Cerebellar cortex (tissue), 1 donor: ENCODE results near the gene SEMA5B.

ENCODE experiments used
- DNase-seq: peaks from one replicate; pipeline ENCODE4 v3.0.0-alpha.2; 2015; ENCODE audit warnings: low spot score

SEMA5B gene

DNA sequence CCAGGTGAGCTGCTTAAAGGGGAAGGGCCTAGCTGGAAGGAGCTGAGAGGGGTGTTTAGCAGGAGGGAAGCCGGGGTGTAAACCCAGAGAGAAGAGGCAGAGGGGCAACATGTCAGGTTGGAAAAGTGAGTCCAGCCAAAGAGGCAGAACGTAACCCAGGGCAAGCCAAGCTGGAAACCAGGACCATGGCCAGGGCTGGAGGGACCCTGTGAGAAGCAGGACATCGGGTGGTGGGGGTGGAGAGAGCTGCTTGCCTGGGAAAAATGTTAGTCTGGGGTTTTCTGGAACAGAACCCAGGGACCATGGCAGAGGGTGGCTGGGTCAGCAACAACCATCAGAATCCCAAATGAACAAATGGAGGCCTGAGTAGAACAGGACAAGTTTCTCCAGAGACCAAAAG is 32.6 kb downstream of the SEMA5B start:
- no peak for DNase-seq

DNA sequence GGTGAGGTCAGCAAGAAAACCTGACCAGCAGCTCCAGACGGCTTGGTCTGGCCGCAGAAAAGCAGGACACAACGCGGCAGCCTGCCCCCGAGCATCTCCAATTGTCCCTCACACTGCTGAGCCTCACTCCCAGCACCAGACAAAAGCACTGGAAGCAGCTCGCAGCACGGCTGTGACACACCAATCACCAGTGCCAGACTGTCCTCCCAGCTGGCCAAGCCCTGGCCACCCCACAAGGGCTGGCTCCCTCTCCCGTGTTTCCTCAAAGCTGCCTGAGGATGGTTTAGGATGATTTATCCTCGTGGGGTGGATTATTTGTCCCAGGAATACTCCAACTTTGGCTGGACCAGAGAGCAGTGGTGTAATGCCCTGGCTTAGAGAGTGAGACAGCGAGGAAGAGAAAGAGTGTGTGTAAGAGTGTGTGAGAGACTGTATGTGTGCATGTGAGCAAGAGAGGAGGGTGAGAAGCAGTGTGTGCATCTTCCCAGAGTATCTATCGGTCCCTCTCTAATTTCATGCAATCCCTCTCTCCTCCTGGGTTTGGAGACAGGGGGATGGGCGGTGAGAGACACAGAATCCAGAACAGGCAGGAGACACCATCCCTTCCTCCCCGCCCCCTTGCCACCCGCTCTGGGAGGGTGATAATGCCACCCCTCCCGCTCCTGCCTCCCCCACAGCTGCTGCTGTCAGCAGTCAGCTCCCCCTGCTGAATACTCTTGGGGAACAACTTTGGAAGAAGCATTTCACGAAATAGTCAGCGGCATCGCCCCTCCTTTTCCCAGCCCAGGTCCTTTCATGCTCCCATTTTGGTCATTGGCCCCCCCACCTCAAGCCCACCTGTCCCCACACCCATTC is 34.2 kb downstream of the SEMA5B start:
- DNase-seq = peak; percentile 53

DNA sequence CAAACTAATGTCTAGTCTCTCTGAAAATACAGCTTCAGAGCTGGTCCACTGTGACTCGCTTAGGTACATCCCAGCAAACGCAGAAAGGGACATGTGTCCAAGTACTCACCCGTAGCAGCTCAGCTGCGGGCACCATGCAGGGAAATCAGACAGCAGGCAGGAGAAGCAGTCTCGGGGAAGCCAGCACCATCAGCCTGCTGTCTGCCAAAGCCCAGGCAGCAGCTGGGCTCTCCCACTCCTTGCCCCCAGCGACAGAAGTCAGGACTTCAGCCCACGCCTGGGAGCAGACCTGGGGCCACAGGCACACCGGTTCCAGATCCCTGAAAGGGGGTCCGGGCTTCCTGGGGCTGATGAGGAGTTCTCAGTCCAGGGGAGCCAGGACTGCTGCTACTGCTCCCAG is 34.9 kb downstream of the SEMA5B start:
- peak; percentile 18 for DNase-seq

DNA sequence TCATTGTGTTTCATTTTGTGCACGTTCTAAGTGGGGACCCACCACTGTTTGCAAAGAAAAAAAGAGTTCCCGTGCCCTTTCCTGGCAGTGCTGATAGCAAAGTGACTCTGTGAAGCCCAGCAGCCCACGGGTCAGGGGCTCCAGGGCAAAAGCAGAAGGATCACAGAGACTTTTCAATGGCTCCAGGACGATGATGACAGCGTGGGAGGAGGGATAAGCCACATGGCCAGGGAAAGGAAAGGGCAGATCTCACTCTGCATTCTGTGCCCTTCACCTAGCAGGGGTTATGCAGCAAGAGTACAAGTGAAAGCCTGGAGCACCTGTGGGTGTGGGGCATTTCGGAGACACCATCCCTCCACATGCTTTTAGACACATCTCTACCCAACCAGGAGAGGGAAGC is 35.4 kb downstream of the SEMA5B start:
- DNase-seq = no peak

DNA sequence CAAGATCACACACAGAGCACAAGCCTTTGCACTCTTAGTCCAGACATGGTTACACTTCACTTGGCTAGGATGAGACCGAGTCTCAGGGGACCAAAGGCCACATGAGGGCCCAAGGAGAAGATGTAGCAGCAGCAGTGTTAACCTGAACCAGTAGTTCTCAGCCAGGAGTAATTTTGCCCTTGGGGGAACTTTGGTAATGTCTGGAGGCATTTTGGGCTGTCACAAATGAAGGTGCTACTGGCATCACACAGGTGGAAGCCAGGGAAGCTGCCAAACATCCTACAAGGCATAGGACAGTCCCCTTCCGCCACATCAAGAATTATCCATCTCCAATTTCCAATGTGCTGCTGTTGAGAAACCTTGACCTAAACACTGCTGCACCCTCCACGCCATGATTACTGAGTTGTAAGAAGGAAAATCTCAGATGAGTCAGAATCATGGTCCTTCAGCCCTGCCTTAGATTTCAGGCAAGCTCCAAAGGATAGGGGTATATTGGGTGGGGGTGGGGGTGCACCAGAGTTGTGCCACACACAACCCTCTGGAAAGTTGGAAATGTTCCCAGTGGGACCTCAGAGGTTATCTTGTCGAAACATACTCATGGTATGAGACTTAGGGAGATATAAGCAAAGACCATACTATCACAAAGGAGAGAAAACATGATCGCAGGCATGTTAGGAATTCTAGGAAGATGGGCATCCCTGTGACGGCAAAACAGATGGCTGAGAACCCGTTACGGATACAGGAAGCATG is 36.2 kb downstream of the SEMA5B start:
- DNase-seq = no peak

DNA sequence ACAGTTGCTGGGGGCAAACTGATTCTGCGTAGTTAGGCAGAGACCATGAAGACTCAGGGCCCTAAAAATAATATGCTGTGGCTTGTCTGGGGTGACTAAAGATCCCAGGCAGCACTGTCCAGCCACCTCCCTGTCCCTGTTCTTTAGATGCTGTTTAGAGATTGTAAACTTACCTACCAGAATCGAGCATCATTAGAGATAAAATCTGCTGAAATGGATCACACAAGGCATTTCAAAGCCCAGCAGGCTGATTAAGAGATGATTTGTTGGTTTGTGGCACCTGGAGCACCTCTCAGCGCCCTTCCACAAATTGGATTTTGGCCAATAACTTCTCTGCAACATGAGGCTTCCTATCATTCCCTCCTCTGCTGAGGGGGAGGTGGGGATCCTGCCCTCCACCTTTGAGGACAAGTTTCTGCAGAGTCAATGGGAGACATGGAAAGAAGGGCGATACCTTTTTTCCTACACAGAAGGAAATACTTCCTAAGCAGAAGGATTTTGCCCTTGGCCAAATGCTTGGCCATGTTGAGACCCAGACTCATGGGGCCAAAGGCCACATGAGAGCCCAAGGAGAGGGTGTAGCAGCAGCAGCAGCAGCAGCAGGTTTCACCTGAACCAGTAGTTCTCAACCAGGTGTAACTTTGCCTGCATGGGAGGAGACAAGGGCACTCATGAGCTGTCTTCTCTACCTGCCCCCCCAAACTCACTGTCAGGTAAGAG is 37.5 kb downstream of the SEMA5B start:
- no peak for DNase-seq

DNA sequence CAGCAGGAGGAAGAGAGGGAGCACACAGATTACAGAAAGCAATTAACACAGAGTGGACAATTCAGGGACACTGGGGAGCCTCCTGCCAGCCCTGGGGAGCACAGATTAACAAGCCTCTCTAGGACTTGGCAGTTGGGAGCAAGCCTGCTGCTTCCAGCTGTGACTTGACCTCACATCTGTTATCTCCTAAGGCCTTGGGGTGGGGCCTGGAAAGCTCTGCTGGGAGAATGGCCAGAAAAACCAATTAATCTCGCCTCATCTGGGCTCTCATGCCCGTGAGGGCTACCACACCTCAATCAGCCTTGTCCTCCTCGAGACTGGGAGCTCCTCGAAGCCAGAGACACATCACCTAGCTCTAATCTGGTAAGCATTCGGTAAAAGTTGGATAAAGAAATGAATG is 39.1 kb downstream of the SEMA5B start:
- no peak for DNase-seq

DNA sequence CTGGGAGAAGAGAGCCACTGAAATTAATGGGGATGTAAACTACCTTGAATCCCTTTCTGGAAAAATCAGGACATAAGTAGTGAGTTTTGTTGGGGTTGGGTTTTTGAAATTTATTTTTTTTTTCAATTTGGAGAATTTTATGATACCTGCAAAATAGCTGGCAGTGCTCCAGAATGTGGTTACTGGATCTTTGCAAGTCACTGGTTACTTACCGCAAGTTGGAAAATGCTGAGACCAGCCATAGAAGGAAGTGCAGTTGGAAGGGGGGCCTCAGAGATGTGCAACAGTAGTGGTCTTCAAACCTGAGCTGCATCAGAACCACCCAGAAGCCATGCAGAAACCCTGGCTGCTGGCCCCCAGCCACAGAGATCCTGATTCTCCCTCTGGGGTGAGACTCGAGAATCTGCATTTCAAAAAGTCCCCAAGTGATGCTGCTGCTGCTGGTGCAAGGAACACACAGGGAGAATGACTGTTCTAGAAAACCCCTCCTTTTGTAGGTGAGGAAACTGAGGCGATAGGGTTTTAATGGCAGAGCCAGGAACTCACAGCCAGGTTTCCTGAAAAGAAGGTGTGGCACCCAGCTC is 39.7 kb downstream of the SEMA5B start:
- no peak for DNase-seq

DNA sequence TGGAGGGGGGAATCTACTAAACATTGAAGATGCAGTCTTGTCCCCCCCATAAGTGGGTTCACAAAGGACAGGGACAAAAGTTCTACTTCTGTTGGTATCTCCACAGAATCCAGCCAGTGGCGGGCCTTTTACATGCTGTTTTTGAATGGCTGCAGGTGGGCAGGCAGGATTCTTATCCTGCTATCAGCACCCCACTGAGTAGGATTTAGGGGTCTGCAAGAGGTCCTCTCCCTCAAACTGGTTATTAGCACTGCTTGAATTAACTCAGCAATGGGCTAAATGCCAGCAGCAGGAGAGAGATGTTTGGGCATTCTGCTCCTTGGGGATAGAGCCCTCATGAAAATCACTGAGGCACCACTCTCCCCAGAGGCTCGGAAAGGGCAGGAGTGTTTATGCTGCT is 40.3 kb downstream of the SEMA5B start:
- DNase-seq = no peak

DNA sequence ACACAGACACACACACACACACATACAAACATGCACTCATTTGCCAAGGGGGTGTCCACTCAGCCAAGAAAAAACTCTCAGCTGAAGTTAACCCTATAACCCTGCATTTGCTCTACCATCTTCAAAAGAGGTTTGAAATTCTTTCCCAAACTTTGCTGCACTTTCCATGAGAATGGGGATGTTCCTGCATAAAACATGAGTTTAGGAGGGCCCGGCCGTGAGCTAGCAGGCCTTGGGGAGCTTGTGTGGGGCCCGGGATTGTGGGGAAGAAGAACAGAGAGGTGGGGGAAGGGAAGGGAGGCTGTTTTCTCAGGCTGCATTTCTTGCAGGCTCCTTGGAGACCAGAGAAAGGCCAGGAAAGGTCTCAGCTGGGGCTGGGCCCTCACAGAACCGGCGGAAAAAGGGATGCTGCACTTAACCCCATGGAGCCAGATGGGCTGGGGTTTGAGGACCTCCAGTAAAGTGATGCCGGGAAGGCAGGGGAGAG is 40.8 kb downstream of the SEMA5B start:
- DNase-seq = no peak

DNA sequence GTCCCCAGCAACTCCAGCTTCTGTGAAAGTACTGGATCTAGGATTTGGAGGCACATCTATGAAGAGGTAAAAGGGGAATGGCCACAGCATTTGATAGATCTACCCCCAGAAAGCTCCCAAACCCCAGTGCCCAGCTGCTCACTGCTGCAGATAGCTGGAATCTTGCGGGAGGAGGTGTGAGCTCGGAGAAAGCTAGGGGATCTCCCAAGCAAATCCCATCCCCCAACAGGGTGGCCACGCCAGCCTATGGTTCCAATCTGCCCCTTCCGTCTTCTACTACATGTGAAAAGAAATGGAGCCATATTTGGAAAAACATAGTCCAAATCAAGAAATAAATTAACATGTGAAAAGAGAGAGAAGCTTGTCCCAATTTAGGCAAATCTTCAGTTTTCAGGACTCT is 42.0 kb downstream of the SEMA5B start:
- no peak for DNase-seq

DNA sequence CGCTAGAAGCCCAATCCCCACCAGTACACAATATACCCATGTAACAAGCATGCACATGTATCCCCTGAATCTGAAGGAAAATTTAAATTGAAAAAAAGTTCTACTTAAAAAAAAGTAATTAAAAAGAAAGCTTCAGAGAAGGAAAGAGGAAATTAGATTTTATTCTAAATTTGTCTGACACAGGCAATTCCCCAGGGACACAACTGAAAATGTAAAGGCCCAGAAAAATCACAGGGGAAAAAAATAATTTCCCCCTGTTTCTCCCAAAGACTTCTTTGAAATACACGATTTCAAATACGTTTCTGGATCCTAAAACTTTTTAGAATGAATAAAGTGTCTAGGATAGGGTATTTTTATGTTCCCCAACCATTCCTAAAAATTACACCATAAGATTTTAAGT is 42.9 kb downstream of the SEMA5B start:
- no peak for DNase-seq

DNA sequence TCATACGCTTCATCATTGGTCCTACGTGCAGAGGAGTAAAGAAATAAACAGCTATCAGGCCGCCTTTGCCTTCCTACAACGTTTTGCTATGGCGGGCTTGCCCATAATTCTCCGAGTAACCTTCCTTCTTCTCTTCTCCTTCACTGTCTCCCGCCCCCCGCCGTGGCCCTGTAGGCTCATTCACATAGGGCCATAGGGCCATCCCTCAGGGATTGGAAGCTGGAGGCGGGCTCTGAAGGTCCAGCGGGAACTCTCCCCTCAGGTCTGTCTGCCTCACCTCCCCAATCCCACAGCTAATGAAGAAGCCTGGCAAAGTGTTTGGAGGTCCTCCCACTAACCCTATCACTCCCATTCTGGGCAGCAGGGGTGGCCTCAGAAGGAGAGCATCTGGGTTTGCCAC is 43.6 kb downstream of the SEMA5B start:
- no peak for DNase-seq

DNA sequence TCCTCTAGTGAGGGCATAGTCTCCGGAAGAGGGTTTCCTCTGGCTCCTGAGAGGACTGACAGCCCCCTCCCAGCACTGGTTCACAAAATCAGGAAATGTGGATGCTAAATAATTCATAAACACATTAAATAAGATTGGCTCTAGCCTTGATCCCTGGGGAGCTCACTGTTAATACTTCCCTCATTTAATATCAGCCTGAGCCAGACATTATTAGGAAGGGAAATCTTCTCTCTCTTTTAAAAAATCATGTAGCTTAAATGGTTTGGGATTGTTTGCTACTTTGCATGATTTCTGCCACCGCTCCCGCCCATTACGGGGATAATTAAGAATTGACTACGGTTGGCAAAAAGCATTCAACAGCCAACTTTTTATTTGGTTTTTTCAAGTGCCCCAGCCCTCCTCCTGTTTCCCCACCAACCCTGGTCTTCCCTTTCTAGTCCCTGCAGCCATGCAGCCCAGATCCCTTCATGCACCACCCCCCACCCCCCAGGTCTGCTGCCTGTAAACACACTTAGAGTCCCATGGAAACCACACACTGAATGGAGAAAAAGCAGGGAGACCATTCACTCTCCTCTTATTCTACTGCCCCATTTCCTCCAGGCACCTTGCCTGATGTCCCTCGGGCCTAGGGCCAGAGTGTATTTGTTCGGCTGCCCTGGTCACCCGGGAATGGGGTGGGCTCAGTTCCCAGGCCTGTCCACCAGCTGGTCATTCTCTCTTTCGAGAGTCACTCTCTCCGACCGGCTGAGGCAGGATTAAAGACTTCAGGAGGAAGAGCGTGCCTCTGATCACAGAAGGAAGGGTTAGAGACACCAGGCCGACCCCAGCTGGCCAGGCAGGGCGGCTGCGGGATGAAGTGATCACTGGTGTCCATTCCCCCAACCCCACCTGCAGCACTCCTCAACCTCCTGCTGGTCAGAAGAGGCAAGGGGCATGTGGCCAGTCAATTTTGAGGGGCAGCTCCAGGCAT is 45.1 kb downstream of the SEMA5B start:
- peak; percentile 62 for DNase-seq

DNA sequence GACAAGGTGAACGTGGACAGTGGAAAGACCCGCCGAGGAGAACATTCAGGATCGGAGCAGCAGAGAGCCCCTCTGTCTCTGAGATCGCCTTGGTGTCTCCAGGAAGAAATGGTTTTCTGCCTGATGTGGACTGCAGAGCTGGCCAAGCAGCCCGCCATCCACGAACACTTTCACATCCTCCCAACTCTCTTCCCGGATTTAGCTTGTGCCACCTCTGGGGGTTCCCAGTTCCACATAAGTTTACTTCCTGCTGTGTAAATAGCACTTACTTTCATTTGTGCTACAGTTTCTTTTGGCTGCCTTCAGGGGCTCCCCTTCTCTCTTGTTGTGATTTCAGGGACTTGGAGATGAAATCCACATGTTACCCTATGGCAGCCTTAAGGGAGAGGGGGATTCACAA is 48.4 kb downstream of the SEMA5B start:
- DNase-seq = no peak

DNA sequence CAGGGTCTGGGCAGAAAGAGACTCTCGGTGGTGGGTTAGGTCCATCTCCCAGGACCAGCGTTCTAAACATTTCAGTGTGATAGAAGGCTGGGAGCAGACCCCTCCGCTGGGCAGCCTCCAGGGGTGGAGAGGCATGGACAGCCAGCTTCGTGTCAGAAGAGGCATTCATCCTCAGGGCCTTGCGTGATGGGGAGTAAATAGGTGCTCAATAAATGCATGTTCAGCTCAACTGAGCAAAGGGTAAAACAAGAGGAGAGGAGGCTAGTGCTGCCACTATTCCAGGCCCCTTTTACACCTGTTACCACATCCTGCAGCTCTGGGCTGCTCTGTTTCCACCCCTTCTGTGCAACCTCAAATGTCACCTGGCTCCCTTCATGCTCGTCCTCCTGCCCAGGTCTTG is 49.0 kb downstream of the SEMA5B start:
- no peak for DNase-seq

DNA sequence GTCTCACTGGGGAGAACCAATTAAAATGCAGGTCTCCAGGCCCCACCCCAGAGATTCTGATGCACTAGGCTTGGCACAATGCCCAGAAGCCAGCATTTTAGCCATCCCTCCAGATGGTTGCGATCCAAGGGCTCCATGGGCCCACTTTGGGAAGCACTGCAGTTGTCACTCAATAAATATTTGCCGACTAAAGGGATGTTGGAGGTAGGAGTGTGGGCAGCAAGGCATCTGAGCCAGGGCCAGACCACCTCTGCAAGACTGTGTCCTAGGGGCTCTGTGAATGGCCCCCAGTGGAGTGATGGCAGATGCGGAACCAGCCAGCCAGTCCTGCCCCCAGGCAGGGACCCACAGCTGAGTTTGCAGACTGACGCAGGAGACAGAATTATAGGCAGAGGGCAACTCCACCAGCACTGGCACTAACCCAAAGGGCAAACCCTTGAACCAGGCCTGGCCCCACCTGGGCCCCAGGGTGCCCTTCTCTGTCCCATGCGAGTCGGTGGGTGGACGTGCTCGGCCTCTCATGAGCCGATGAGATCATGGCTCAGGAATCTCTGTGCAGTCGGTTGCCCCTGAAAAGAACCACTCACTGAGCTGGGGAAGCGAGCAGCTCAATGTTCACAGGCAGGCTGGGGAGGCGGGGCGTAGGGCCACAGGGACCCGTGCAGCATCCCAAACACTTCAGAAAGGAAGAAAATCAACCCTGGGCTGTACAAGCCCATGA is 49.7 kb downstream of the SEMA5B start:
- peak; percentile 22 for DNase-seq

DNA sequence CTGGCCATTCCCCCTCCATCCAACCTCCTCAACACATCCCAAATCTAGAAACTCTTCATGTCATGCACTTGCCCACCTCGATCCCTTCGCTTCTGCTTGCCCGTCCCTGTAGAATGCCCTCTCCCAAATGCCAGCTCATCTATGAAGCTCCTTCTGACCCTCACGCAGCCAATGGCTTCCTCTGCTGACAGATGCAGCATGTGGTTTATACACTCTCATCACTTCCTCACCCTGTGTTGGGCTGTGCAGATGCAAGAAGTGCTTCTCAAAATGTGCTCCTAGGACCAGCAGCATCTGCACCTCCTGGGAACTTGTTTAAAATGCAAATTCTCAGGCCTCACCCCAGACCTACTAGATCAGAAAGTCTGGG is 51.7 kb downstream of the SEMA5B start:
- DNase-seq = no peak

DNA sequence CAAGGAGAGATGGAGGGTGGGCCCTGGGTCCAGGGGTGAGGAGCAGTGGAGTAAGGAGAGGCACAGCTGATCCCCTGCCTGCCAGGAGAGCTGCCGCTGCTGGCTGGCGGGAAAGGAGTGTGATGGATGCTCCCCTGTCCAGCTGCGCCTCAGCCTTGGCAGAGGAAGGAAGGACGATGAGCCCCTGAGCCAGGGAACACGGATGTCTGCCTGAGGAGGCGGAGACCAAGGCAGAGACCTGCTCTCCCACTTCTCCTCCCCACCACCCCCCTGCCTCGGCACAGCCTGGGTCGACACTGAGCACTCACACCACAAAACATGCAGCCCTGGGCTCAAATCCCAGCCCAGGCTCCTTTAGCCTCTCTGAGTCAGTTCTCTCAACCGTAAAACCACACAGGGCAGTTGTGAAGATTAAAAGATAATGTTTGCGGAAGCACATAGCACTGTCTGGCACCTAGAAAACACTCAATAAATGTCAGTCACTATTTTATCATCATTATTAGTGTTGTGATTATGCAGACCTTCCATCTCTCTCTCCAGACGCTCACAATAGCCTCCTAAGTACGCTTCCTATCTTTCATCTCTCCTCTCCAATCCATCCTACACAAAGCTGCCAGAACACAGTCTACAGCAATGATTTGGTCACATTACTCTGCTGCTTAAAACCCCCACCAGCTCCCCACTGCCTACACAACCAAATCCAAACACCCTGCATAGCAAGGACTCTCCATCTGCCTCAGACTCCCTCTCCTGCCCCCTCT is 52.2 kb downstream of the SEMA5B start:
- DNase-seq = no peak

DNA sequence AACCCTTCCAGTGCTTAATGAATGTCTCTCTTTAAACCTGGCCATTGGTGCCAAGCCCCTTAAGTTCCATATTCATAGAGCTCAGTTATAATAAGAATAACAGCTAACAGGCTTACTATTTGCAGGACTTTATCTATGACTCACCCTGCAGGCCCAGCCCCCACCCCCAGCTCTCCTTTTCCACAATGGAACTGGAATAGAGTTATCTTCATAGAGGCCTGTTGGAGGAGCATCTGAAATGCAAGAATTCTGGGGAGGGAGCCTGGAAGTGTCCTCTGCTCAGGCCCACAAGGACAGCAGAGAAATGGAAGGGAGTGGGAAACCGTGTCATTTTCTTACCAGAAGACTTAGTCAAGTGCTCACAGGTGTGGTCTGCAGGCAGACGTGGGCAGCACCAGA is 52.8 kb downstream of the SEMA5B start:
- no peak for DNase-seq
